ENCODE measurements around the gene SEMA5A.

DNA sequence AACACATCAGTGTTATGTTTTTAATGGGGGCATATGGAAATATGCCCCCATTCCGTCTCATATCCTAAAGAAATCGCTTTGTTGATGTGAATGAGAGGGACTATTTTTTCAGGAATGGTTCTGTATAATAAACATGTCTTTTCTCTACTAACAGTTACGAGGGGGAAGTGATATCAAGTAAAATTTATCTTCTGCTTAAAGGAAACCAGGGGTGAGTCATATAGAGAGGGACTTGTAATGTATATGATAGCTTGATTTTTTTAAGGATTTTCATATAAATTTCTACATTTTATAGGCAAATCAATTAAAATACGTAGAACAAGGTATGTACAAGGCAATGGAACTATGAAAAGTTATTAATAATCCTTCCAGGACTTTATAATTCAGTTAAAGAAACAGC, 207.1 kb downstream of the SEMA5A start:
- no peak for TF ChIP-seq POLR2A (IDR thresholded peaks at IDR 0.05)
- TF ChIP-seq CTCF (IDR thresholded peaks at IDR 0.05): no peak
